Caco-2 (cell line): ENCODE data around the gene TRIM58. TPM values are rescaled to one million over a fixed set of nuclear protein-coding genes. Genes with fewer than 3 reads are reported as not detected.

Experiments
- BruUV-seq: library from RNA; stranded (reverse); fragments of 400-500 nt; replicated peaks from 2 replicates; lab custom pipeline; 2021; lab: Mats Ljungman, UMichigan
- CTCF ChIA-PET: fragments of 300-600 bp; sonication (Branson Sonifier 250); formaldehyde crosslinking; loops from one replicate; lab custom pipeline; 2022; ENCODE audit warnings: antibody characterized with exemption; lab: Charles Lee
- POLR2A ChIA-PET: fragments of 300-600 bp; sonication (Branson Sonifier 250); formaldehyde crosslinking; loops from one replicate; lab custom pipeline; 2022; ENCODE audit warnings: antibody characterized with exemption; lab: Charles Lee
- DNase-seq, 2 experiments: peaks; one replicate each; pipeline versions ENCODE4 v3.0.0 to v3.0.0-alpha.2; 2020 to 2022
- H3K27me3 ChIP-seq: replicated peaks from 2 replicates; pipeline ENCODE4 v1.6.0; 2011; ENCODE audit warnings: low read length; ENCODE audit not compliant: control insufficient read depth, insufficient read depth
- H3K36me3 ChIP-seq: 2 replicates; pipeline ENCODE4 v1.5.1; 2011; ENCODE audit warnings: low read length; ENCODE audit not compliant: control insufficient read depth, insufficient read depth
- H3K4me1 ChIP-seq: fragments of 250-450 bp; sonication (Bioruptor Pico); 2 replicates; pipeline ENCODE4 v1.5.1; 2020; ENCODE audit warnings: mild to moderate bottlenecking
- H3K4me3 ChIP-seq: 2 replicates; pipeline ENCODE4 v1.5.1; 2011; ENCODE audit warnings: low read depth, mild to moderate bottlenecking, control low read depth, low read length
- H3K9me3 ChIP-seq: fragments of 250-450 bp; sonication (Bioruptor Pico); 2 replicates; pipeline ENCODE4 v1.5.1; 2020; ENCODE audit warnings: mild to moderate bottlenecking, moderate library complexity
- H3K27ac Mint-ChIP-seq: one replicate; pipeline ENCODE4 v1.8.0; 2022; ENCODE audit warnings: mixed read lengths; ENCODE audit not compliant: unreplicated experiment
- H3K27me3 Mint-ChIP-seq: one replicate; pipeline ENCODE4 v1.8.0; 2022; ENCODE audit warnings: mixed read lengths; ENCODE audit not compliant: insufficient read depth, unreplicated experiment
- H3K36me3 Mint-ChIP-seq: one replicate; pipeline ENCODE4 v1.8.0; 2022; ENCODE audit warnings: mild to moderate bottlenecking, mixed read lengths; ENCODE audit not compliant: insufficient read depth, unreplicated experiment
- H3K4me1 Mint-ChIP-seq: one replicate; pipeline ENCODE4 v1.8.0; 2022; ENCODE audit warnings: low read depth, mixed read lengths; ENCODE audit not compliant: unreplicated experiment
- H3K4me3 Mint-ChIP-seq: one replicate; pipeline ENCODE4 v1.8.0; 2022; ENCODE audit warnings: mild to moderate bottlenecking, moderate library complexity, mixed read lengths; ENCODE audit not compliant: unreplicated experiment
- H3K9me3 Mint-ChIP-seq: one replicate; pipeline ENCODE4 v1.8.0; 2022; ENCODE audit warnings: mixed read lengths; ENCODE audit not compliant: unreplicated experiment
- intact Hi-C: fragments of 100-400 bp; cut with micrococcal nuclease; formaldehyde crosslinking; loops from one replicate; pipeline ENCODE4 v1.10.0; 2022; ENCODE audit not compliant: unreplicated experiment
- total RNA-seq: library from RNA; stranded (reverse); gene quantifications from 2 replicates; pipeline ENCODE4 v1.2.3, GENCODE V29; 2022
- TF ChIP-seq, protein P1 (sequence below), 2 experiments: fragments of 200-600 bp in 1 of 2; IDR thresholded peaks; 1 replicate in 1 of 2; 2 replicates in 1 of 2; pipeline versions ENCODE4 v1.5.1 to v1.8.0; 2011 to 2022; ENCODE audit warnings: antibody characterized with exemption in 1 of 2, control low read depth in 1 of 2, inconsistent platforms in 1 of 2, low read depth in 1 of 2, low read length in 1 of 2, mild to moderate bottlenecking in 1 of 2, moderate library complexity in 1 of 2; ENCODE audit not compliant: insufficient read depth in 1 of 2, severe bottlenecking in 1 of 2, unreplicated experiment in 1 of 2

The TRIM58 gene
- total RNA-seq, 1 experiment from 2014 or later, result not detected

DNA sequence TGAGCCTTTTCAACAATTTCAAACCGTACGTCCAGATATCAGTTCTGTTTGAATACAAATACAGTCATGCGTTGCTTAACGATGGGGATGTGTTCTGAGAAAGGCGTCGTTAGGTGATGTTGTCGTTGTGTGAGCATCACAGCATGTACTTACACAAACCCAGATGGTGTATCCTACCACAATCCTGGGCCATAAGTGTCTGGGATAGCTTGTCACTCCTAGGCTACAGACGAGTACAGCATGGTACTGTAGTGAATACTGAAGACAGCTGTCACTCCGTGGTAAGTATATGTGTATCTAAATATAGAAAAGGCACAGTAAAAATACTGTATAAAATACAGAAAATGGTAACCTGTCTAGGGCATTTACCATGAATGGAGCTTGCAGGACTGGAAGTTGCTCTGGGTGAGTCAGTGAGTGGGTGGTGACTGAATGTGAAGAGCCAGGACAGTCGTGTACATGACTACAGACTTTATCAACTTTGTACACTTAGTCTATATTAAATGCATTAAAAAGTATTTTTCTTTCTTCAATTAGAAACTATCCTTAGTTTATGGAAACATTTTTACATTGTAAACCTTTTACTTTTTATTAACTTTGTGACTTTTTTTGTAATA is 27.9 kb downstream of the TRIM58 start:
- H3K4me3 Mint-ChIP-seq, result no peak overlapping the region

DNA sequence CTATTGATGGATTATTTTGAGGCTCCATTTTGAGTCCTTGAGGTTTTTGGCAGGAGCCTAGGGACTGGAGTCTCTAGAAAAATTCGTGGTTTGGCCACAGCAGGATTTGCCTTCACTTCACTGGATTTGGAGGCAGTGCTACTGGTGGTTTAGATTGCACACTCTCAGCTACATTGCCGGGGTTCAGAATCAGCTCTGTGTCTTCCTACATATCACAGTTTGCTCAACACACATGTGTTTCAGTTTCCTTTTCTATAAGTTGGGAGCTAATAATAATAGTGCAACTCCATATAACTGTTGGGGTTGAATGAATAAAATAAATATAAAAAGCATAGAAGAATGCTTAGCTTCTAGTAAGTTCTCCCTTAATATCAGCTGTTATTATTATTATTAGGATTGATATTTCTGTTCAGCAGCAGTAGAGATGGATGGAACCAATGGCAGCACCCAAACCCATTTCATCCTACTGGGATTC is 38.2 kb downstream of the TRIM58 start, which contains the start of gene OR2W3:
Gene OR2W3 (plus strand): TSS at position 425 of the 475 bp plus-strand sequence. CDS start 0 bp downstream, at position 425.
- Mint-ChIP-seq H3K4me1 (no peaks in the 10 kb centered on the region), H3K9me3 (no peaks in the 10 kb centered on the region), H3K27me3 (no peaks in the 10 kb centered on the region), H3K4me3 (no peak within 1 kb of the TSS), H3K36me3 (no peaks in the 10 kb centered on the region), H3K27ac (no peak within 1 kb of the TSS)
- no peaks in the 10 kb centered on the region for H3K4me1 ChIP-seq
- no peaks in the 10 kb centered on the region for H3K9me3 ChIP-seq
- no TSS peak for BruUV-seq
- H3K27me3 ChIP-seq, result no peaks in the 10 kb centered on the region
- ChIA-PET POLR2A (no interaction called here), CTCF (no interaction called here)
- H3K36me3 ChIP-seq, result no peaks in the 10 kb centered on the region
- TF ChIP-seq, protein P1, sequence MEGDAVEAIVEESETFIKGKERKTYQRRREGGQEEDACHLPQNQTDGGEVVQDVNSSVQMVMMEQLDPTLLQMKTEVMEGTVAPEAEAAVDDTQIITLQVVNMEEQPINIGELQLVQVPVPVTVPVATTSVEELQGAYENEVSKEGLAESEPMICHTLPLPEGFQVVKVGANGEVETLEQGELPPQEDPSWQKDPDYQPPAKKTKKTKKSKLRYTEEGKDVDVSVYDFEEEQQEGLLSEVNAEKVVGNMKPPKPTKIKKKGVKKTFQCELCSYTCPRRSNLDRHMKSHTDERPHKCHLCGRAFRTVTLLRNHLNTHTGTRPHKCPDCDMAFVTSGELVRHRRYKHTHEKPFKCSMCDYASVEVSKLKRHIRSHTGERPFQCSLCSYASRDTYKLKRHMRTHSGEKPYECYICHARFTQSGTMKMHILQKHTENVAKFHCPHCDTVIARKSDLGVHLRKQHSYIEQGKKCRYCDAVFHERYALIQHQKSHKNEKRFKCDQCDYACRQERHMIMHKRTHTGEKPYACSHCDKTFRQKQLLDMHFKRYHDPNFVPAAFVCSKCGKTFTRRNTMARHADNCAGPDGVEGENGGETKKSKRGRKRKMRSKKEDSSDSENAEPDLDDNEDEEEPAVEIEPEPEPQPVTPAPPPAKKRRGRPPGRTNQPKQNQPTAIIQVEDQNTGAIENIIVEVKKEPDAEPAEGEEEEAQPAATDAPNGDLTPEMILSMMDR (IDR thresholded peaks at IDR 0.05; ENCODE audit: insufficient read depth in 1 of 2, low read depth in 1 of 2, low read length in 1 of 2, severe bottlenecking in 1 of 2, unreplicated experiment in 1 of 2), result no peak
- no peak within 1 kb of the TSS for H3K4me3 ChIP-seq
- intact Hi-C loops, result no loop called here
- DNase-seq, result no peak

More for the DNA sequence above, 27.9 kb downstream of the TRIM58 start:
- no peak overlapping the region for H3K27ac Mint-ChIP-seq
- no peaks in the 10 kb centered on the region for H3K36me3 Mint-ChIP-seq
- H3K9me3 Mint-ChIP-seq, result no peaks in the 10 kb centered on the region
- H3K9me3 ChIP-seq, result no peaks in the 10 kb centered on the region
- H3K4me1 Mint-ChIP-seq, result no peaks in the 10 kb centered on the region
- DNase-seq, result no peak
- no peaks in the 10 kb centered on the region for H3K27me3 Mint-ChIP-seq
- TF ChIP-seq, protein P1 (IDR thresholded peaks at IDR 0.05; ENCODE audit: insufficient read depth in 1 of 2, low read depth in 1 of 2, low read length in 1 of 2, severe bottlenecking in 1 of 2, unreplicated experiment in 1 of 2), result no peak
- H3K36me3 ChIP-seq, result no peaks in the 10 kb centered on the region
- ChIA-PET POLR2A (no interaction called here), CTCF (interaction anchor here (0.5 kb wide), 1 partner anchor 160 kb away, joined by 3 read pairs; no protein-coding TSS in a partner anchor)
- BruUV-seq, result no TSS peak
- intact Hi-C loops, result no loop called here
- H3K4me1 ChIP-seq, result no peaks in the 10 kb centered on the region
- no peaks in the 10 kb centered on the region for H3K27me3 ChIP-seq
- H3K4me3 ChIP-seq, result no peak overlapping the region

DNA sequence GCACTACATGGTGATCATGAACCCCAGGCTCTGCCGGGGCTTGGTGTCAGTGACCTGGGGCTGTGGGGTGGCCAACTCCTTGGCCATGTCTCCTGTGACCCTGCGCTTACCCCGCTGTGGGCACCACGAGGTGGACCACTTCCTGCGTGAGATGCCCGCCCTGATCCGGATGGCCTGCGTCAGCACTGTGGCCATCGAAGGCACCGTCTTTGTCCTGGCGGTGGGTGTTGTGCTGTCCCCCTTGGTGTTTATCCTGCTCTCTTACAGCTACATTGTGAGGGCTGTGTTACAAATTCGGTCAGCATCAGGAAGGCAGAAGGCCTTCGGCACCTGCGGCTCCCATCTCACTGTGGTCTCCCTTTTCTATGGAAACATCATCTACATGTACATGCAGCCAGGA is 39.0 kb downstream of the TRIM58 start:
- ChIA-PET POLR2A (no interaction called here), CTCF (no interaction called here)
- no peak overlapping the region for H3K4me3 ChIP-seq
- Mint-ChIP-seq H3K4me3 (no peak overlapping the region), H3K27me3 (no peaks in the 10 kb centered on the region), H3K4me1 (no peaks in the 10 kb centered on the region), H3K9me3 (no peaks in the 10 kb centered on the region), H3K27ac (no peak overlapping the region), H3K36me3 (no peaks in the 10 kb centered on the region)
- no peaks in the 10 kb centered on the region for H3K9me3 ChIP-seq
- intact Hi-C loops, result no loop called here
- H3K4me1 ChIP-seq, result no peaks in the 10 kb centered on the region
- TF ChIP-seq, protein P1 (IDR thresholded peaks at IDR 0.05; ENCODE audit: insufficient read depth in 1 of 2, low read depth in 1 of 2, low read length in 1 of 2, severe bottlenecking in 1 of 2, unreplicated experiment in 1 of 2), result no peak
- H3K36me3 ChIP-seq, result no peaks in the 10 kb centered on the region
- no TSS peak for BruUV-seq
- H3K27me3 ChIP-seq, result no peaks in the 10 kb centered on the region
- no peak for DNase-seq
